ENCODE results near the gene SMIM31. TPM values are rescaled to one million over a fixed set of nuclear protein-coding genes. Genes with fewer than 3 reads are reported as not detected.

SMIM31 gene
- total RNA-seq, 1 experiment from 2014 or later: not detected

- ChIA-PET RAD21 (ENCODE audit: low non-redundant PET in 1 of 2, low total read pairs in 2 of 2, uncharacterized antibody in 2 of 2, unreplicated experiment in 2 of 2) (no interaction called here), POLR2A (no interaction called here), CTCF (no interaction called here)
- Histone ChIP-seq H3K79me2 (ENCODE audit: insufficient read depth, low read length) (no peaks in the 10 kb centered on the region), H2AFZ (ENCODE audit: low read depth, low read length, poor library complexity, severe bottlenecking) (no peak overlapping the region), H3K4me3 (replicated peaks in 1 of 2; ENCODE audit: low read depth in 1 of 2, low read length in 2 of 2) (no peak overlapping the region), H3K27ac (ENCODE audit: low read depth, low read length) (no peak overlapping the region), H4K20me1 (ENCODE audit: insufficient read depth) (no peaks in the 10 kb centered on the region), H3K9me2 (ENCODE audit: insufficient read depth) (no peaks in the 10 kb centered on the region), H3K4me2 (ENCODE audit: low read length) (no peak overlapping the region), H3K9me3 (ENCODE audit: control insufficient read depth in 1 of 2, insufficient read depth in 1 of 2, low read depth in 1 of 2, low read length in 2 of 2) (no peaks in the 10 kb centered on the region), H3K27me3 (ENCODE audit: insufficient read depth, low read length) (no peaks in the 10 kb centered on the region), H3K36me3 (ENCODE audit: control insufficient read depth in 1 of 2, insufficient read depth in 2 of 2, low read length in 2 of 2) (no peaks in the 10 kb centered on the region), H3K9ac (ENCODE audit: low read length) (no peak overlapping the region), H3K4me1 (ENCODE audit: control insufficient read depth in 1 of 2, insufficient read depth in 2 of 2, low read length in 2 of 2) (no peaks in the 10 kb centered on the region)
- DNase-seq (ENCODE audit: low read depth, low spot score) (no peak), ATAC-seq (no peak)
- BruUV-seq (replicated peaks): no TSS peak
- intact Hi-C loops (cut with micrococcal nuclease): no loop called here
- TF ChIP-seq ZFX (IDR thresholded peaks at IDR 0.05): no peak
- TF ChIP-seq CTCF (IDR thresholded peaks at IDR 0.05 in 2 of 3, conservative IDR thresholded peaks at IDR 0.05 in 1 of 3; ENCODE audit: borderline replicate concordance in 1 of 3, insufficient read depth in 1 of 3, low read depth in 2 of 3, low read length in 2 of 3): no peak
- no peak for TF ChIP-seq CEBPB (IDR thresholded peaks at IDR 0.05; ENCODE audit: low read depth)
- TF ChIP-seq ZBTB33 (IDR thresholded peaks at IDR 0.05; ENCODE audit: extremely low read depth, insufficient replicate concordance, low read length): no peak
- no peak for TF ChIP-seq TCF7L2 (IDR thresholded peaks at IDR 0.05; ENCODE audit: borderline replicate concordance, extremely low read depth, insufficient read depth, insufficient read length)
These were observed 61.8 kb downstream of the SMIM31 start for GRCh38 chr4:164815711-164816110.

All from HCT116 (cell line).